PC-9 (cell line): Measurements from ENCODE around the gene TMEM164. TPM values are rescaled to one million over a fixed set of nuclear protein-coding genes. Genes with fewer than 3 reads are reported as not detected.
A peak's percentile ranks its signal among the peaks of the same experiment; 100 is the strongest.

Experiments used
- BruUV-seq: library from RNA; stranded (reverse); fragments of 400-500 nt; replicated peaks from 2 replicates; lab custom pipeline; 2021; lab: Mats Ljungman, UMichigan
- CTCF ChIA-PET: fragments of 300-600 bp; sonication (Branson Sonifier 250); formaldehyde crosslinking; loops from one replicate; lab custom pipeline; 2022; ENCODE audit warnings: antibody characterized with exemption; lab: Charles Lee
- POLR2A ChIA-PET: fragments of 300-600 bp; sonication (Branson Sonifier 250); formaldehyde crosslinking; loops from one replicate; lab custom pipeline; 2022; ENCODE audit warnings: antibody characterized with exemption; ENCODE audit not compliant: unreplicated experiment; lab: Charles Lee
- DNase-seq, 2 experiments: peaks; one replicate each; pipeline versions ENCODE4 v3.0.0 to v3.0.0-alpha.2; 2015 to 2022; ENCODE audit warnings: mixed read lengths in 1 of 2
- H2AFZ ChIP-seq: fragments of 200-600 bp; sonication (generic); 2 replicates; pipeline ENCODE4 v1.8.1; 2017; ENCODE audit warnings: antibody characterized with exemption
- H3F3A ChIP-seq: fragments of 200-600 bp; sonication (generic); 2 replicates; pipeline ENCODE4 v1.8.1; 2017; ENCODE audit warnings: antibody characterized with exemption, mild to moderate bottlenecking, low read depth; ENCODE audit not compliant: insufficient read depth
- H3K27ac ChIP-seq: fragments of 200-600 bp; sonication (generic); 2 replicates; pipeline ENCODE4 v1.6.1; 2016; ENCODE audit warnings: mixed run types
- H3K27me3 ChIP-seq: fragments of 200-600 bp; sonication (generic); 2 replicates; pipeline ENCODE4 v1.6.1; 2016; ENCODE audit warnings: low read depth, mixed run types; ENCODE audit not compliant: insufficient read depth
- H3K36me3 ChIP-seq: fragments of 200-600 bp; sonication (generic); 2 replicates; pipeline ENCODE4 v1.6.1; 2016; ENCODE audit warnings: low read depth, mixed run types
- H3K4me1 ChIP-seq: fragments of 200-600 bp; sonication (generic); replicated peaks from 2 replicates; pipeline ENCODE4 v1.6.1; 2016; ENCODE audit warnings: mixed run types; ENCODE audit not compliant: insufficient read depth
- H3K4me2 ChIP-seq: fragments of 200-600 bp; sonication (generic); 2 replicates; pipeline ENCODE4 v1.6.1; 2017; ENCODE audit warnings: mixed run types
- H3K4me3 ChIP-seq: fragments of 200-600 bp; sonication (generic); 2 replicates; pipeline ENCODE4 v1.6.1; 2016; ENCODE audit warnings: mixed run types
- H3K79me2 ChIP-seq: fragments of 200-600 bp; sonication (generic); 2 replicates; pipeline ENCODE4 v1.6.1; 2017; ENCODE audit warnings: low read depth, mixed run types
- H3K9me2 ChIP-seq: fragments of 200-600 bp; sonication (generic); 2 replicates; pipeline ENCODE4 v1.8.1; 2017; ENCODE audit warnings: mild to moderate bottlenecking; ENCODE audit not compliant: insufficient read depth
- H3K9me3 ChIP-seq: fragments of 200-600 bp; sonication (generic); 2 replicates; pipeline ENCODE4 v1.8.1; 2016; ENCODE audit warnings: low read depth; ENCODE audit not compliant: insufficient read depth
- H4K20me1 ChIP-seq: fragments of 200-600 bp; sonication (generic); 2 replicates; pipeline ENCODE4 v1.8.1; 2017; ENCODE audit not compliant: insufficient read depth
- EZH2 ChIP-seq: fragments of 200-600 bp; sonication (generic); IDR thresholded peaks from 2 replicates; pipeline ENCODE4 v1.8.0; 2017; ENCODE audit warnings: antibody characterized with exemption, low read depth
- intact Hi-C: fragments of 100-400 bp; cut with micrococcal nuclease; formaldehyde crosslinking; loops from one replicate; pipeline ENCODE4 v1.10.0; 2022; ENCODE audit not compliant: unreplicated experiment
- total RNA-seq: library from RNA; stranded (reverse); gene quantifications from 2 replicates; pipeline ENCODE4 v1.2.3, GENCODE V29; 2021
- TF ChIP-seq, protein P1 (sequence below): fragments of 200-600 bp; sonication (generic); conservative IDR thresholded peaks from 2 replicates; pipeline ENCODE4 v1.6.1; 2017; ENCODE audit warnings: mixed run types, antibody characterized with exemption, mild to moderate bottlenecking, moderate library complexity

TMEM164 gene
- total RNA-seq, 1 experiment from 2014 or later, result 44.5 TPM

DNA sequence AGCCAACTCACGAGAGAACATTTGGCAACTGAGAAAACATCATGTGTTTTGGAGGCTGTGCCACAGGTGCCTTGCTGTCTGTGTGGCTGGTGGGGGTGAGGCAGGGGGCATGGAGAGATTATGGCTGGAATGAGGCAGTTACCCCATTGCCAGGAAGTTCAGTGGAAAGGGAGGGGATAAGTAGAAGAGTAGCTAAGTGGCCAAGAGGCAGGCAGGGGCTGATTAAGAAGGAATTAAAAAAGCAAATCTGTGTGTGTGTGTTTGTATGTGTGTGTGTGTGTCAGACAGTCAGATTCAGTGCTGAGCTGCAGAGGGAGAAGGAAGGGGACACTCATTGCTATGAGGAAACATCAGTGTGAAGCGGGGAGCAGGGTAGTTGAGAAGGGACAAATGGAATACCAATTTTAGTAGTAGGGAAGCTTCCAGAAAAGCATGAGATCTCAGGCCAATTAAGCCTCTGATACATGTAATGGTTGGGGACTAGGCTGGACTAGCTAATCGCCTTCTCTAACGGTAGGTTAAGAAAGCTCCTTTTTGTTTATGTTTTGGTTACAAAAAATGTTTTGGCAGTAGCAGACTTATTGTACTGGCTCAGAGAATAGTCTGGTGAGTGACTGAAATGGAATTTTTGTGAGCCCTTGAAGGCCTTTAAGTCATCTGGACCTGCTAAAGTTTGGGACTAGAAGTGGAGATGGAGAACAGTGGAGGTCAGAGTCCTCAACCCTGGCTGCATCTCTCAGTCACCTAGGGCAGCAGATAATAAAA is 18.5 kb downstream of the TMEM164 start:
- H3K27me3 ChIP-seq, result no peaks in the 10 kb centered on the region
- BruUV-seq, result no TSS peak
- peaks cover 17% of the 10 kb centered on the region; the same call in 1 of the 2 replicates for H3F3A ChIP-seq
- no peak overlapping the region for H3K4me3 ChIP-seq
- H2AFZ ChIP-seq, result no peak overlapping the region
- ChIA-PET CTCF (interaction anchor here (0.7 kb wide), 1 partner anchor 221 kb away, joined by 22 read pairs; no protein-coding TSS in a partner anchor), POLR2A (no interaction called here)
- H3K79me2 ChIP-seq, result peaks cover 16% of the 10 kb centered on the region; the same call in 1 of the 2 replicates
- H3K9me2 ChIP-seq, result no peaks in the 10 kb centered on the region
- peaks cover 7% of the 10 kb centered on the region; the same call in 1 of the 2 replicates for H3K36me3 ChIP-seq
- no peaks in the 10 kb centered on the region for H4K20me1 ChIP-seq
- intact Hi-C loops, result no loop called here
- peaks cover 11% of the 10 kb centered on the region for H3K4me1 ChIP-seq
- no peak for DNase-seq
- no peak overlapping the region for H3K4me2 ChIP-seq
- H3K27ac ChIP-seq, result no peak overlapping the region
- TF ChIP-seq EZH2, result no peak
- TF ChIP-seq, protein P1, sequence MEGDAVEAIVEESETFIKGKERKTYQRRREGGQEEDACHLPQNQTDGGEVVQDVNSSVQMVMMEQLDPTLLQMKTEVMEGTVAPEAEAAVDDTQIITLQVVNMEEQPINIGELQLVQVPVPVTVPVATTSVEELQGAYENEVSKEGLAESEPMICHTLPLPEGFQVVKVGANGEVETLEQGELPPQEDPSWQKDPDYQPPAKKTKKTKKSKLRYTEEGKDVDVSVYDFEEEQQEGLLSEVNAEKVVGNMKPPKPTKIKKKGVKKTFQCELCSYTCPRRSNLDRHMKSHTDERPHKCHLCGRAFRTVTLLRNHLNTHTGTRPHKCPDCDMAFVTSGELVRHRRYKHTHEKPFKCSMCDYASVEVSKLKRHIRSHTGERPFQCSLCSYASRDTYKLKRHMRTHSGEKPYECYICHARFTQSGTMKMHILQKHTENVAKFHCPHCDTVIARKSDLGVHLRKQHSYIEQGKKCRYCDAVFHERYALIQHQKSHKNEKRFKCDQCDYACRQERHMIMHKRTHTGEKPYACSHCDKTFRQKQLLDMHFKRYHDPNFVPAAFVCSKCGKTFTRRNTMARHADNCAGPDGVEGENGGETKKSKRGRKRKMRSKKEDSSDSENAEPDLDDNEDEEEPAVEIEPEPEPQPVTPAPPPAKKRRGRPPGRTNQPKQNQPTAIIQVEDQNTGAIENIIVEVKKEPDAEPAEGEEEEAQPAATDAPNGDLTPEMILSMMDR, result no peak
- H3K9me3 ChIP-seq, result no peaks in the 10 kb centered on the region

DNA sequence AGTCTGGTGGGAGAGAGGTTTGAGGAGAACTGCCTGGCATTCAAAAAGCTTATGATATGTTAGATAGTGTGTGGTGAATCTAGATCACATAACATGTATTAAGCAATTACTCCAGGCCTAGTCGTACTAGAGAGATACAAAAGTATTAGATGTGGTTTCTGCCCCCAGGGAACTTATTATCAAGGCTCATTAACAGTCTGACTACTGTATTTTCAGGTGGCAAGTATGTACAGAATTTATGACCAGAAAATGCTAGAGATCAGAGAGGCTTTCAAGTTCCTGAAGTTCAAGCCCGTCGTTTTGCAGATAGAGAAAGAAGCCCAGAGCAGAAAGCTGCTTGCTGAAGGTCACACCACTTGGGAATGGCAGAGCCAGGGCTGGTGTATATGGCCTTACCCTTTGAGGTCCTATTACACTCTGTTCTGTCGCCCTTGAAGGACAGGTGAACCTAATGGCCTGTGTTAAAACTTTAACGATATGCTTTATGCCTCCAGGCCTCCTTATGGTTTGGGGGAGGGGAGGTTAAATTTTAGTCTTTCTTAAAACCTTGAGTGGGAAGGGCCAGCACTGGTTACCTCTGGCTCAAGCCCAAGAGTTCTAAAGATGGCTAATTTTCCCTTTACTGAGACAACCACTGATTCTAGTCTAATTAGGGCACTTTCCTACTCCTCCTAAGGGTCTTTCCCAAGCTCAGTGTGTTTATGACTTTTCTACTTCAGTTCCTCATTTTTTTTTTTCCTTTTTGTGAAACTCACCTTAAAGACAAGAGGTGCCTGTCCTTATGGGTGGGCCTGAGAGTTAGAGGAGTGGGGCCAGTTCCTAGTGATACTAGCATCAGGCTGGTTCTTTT is 19.9 kb downstream of the TMEM164 start:
- Histone ChIP-seq H3K79me2 (peaks cover 16% of the 10 kb centered on the region; the same call in 1 of the 2 replicates), H3K36me3 (peaks cover 7% of the 10 kb centered on the region; the same call in 1 of the 2 replicates), H3K4me3 (no peak overlapping the region), H3K4me1 (peaks cover 15% of the 10 kb centered on the region), H4K20me1 (no peaks in the 10 kb centered on the region), H3F3A (peaks cover 19% of the 10 kb centered on the region; the same call in 1 of the 2 replicates), H3K27ac (no peak overlapping the region), H2AFZ (no peak overlapping the region), H3K9me3 (no peaks in the 10 kb centered on the region), H3K4me2 (no peak overlapping the region), H3K9me2 (no peaks in the 10 kb centered on the region), H3K27me3 (no peaks in the 10 kb centered on the region)
- TF ChIP-seq EZH2, result no peak
- TF ChIP-seq, protein P1, result no peak
- POLR2A ChIA-PET, result no interaction called here
- BruUV-seq, result no TSS peak
- CTCF ChIA-PET, result no interaction called here
- intact Hi-C loops, result no loop called here
- DNase-seq, result no peak

DNA sequence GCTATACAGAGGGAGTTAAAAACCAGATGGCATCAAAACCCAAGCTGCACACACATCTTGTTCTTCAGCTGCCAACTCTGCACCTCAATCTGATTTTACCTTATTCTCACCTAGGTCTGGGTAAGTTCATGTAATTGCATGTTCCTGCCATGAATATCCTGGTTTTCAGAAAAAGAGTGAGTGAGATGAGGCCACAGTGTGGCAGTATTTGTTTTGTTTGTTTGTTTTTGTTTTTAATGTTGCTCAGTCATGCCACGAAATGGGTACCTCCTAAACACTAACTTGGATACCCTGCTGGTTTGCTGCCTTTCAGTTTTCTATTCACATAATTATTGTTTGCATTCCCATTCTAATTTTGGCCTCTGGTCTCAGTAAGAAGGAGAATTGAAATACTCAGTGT is 22.5 kb downstream of the TMEM164 start:
- H3K79me2 ChIP-seq, result peaks cover 16% of the 10 kb centered on the region; the same call in 1 of the 2 replicates
- intact Hi-C loops, result no loop called here
- H3K4me1 ChIP-seq, result peaks cover 15% of the 10 kb centered on the region
- H3K9me2 ChIP-seq, result no peaks in the 10 kb centered on the region
- no peaks in the 10 kb centered on the region; the same call in 1 of the 2 replicates for H3K36me3 ChIP-seq
- no peak overlapping the region for H3K4me3 ChIP-seq
- H3K4me2 ChIP-seq, result no peak overlapping the region
- POLR2A ChIA-PET, result no interaction called here
- no TSS peak for BruUV-seq
- peak overlapping the region; percentile 68 for H3K27ac ChIP-seq
- no peak for TF ChIP-seq EZH2
- TF ChIP-seq, protein P1, result no peak
- H4K20me1 ChIP-seq, result no peaks in the 10 kb centered on the region
- no peak for DNase-seq
- no peaks in the 10 kb centered on the region for H3K27me3 ChIP-seq
- no peak overlapping the region for H2AFZ ChIP-seq
- CTCF ChIA-PET, result no interaction called here
- H3K9me3 ChIP-seq, result no peaks in the 10 kb centered on the region
- H3F3A ChIP-seq, result peaks cover 19% of the 10 kb centered on the region; the same call in 1 of the 2 replicates
